HepG2 (cell line): Measurements from ENCODE around the gene PPM1M. TPM values are rescaled to one million over a fixed set of nuclear protein-coding genes. Genes with fewer than 3 reads are reported as not detected.
A peak's percentile ranks its signal among the peaks of the same experiment; 100 is the strongest.

Source experiments
- BRD4 ChIP-seq: sonication (generic); formaldehyde crosslinking; IDR thresholded peaks from 2 replicates; pipeline ENCODE4 v1.4.0; 2020; ENCODE audit warnings: missing genetic modification reagents
- GRHL1 ChIP-seq: sonication (generic); formaldehyde crosslinking; conservative IDR thresholded peaks from 2 replicates; pipeline ENCODE4 v1.8.0; 2022; ENCODE audit warnings: missing genetic modification reagents
- IRX3 ChIP-seq: sonication (generic); formaldehyde crosslinking; IDR thresholded peaks from 2 replicates; pipeline ENCODE4 v1.8.1; 2023; ENCODE audit warnings: mild to moderate bottlenecking, low read depth, missing genetic modification reagents, borderline replicate concordance
- MED8 ChIP-seq: sonication (generic); formaldehyde crosslinking; IDR thresholded peaks from 2 replicates; pipeline ENCODE4 v1.8.1; 2023; ENCODE audit warnings: mild to moderate bottlenecking, missing genetic modification reagents; ENCODE audit not compliant: insufficient replicate concordance
- NBN ChIP-seq: fragments of 450-650 bp; conservative IDR thresholded peaks from 2 replicates; pipeline ENCODE4 v1.6.1; 2017
- ZBTB4 ChIP-seq: sonication (generic); formaldehyde crosslinking; IDR thresholded peaks from 2 replicates; pipeline ENCODE4 v1.4.0; 2020; ENCODE audit warnings: missing genetic modification reagents, mild to moderate bottlenecking, borderline replicate concordance
- ZBTB40 ChIP-seq, 2 experiments: fragments of 450-650 bp in 1 of 2; sonication (generic) in 1 of 2; formaldehyde crosslinking in 1 of 2; IDR thresholded peaks; 2 replicates each; pipeline versions ENCODE4 v1.6.1 to v1.8.0; 2016 to 2022; ENCODE audit warnings: antibody characterized with exemption in 1 of 2, mild to moderate bottlenecking in 1 of 2, missing genetic modification reagents in 1 of 2
- ZFP41 ChIP-seq: sonication (generic); formaldehyde crosslinking; IDR thresholded peaks from 2 replicates; pipeline ENCODE4 v1.4.0; 2020; ENCODE audit warnings: mild to moderate bottlenecking, missing genetic modification reagents, borderline replicate concordance
- ZKSCAN5 ChIP-seq: sonication (generic); formaldehyde crosslinking; IDR thresholded peaks from 2 replicates; pipeline ENCODE4 v1.5.1; 2020; ENCODE audit warnings: mild to moderate bottlenecking, missing genetic modification reagents
- ZNF251 ChIP-seq: sonication (generic); formaldehyde crosslinking; IDR thresholded peaks from 2 replicates; pipeline ENCODE4 v1.9.0; 2021; ENCODE audit warnings: mild to moderate bottlenecking, missing genetic modification reagents
- ZNF362 ChIP-seq: sonication (generic); formaldehyde crosslinking; IDR thresholded peaks from 2 replicates; pipeline ENCODE4 v1.4.0; 2020; ENCODE audit warnings: missing genetic modification reagents, mild to moderate bottlenecking, borderline replicate concordance
- polyA plus RNA-seq, 8 experiments: library from polyadenylated mRNA; depleted of rRNA in 3 of 8; stranded (reverse) in 7 of 8; unstranded in 1 of 8; fragments of >200 nt; fragmentation: Illumina TruSeq in 4 of 8; extraction: Trizol in 4 of 8; gene quantifications; 2 replicates each; pipeline versions ENCODE4 v1.2.1 to v1.2.3, GENCODE V29; 2011 to 2016; ENCODE audit warnings: low read depth in 4 of 8, missing spikeins in 1 of 8, mixed read lengths in 1 of 8; ENCODE audit not compliant: insufficient read depth in 1 of 8
- total RNA-seq, 5 experiments: library from RNA; depleted of rRNA; stranded (reverse); fragments of >200 nt; fragmentation: Illumina TruSeq; extraction: Trizol; gene quantifications; 2 replicates each; pipeline ENCODE4 v1.2.3, GENCODE V29; 2016; ENCODE audit warnings: low read depth in 1 of 5

Gene PPM1M
- total and polyA plus RNA-seq, 2 of the 13 experiments (the other 11 are each of a cell fraction or from before 2014, with no cell fraction given) = 2.5 to 5.9 TPM

- no peak for TF ChIP-seq ZBTB4
- TF ChIP-seq ZFP41 (CRISPR knock-in tag) = no peak
- no peak for TF ChIP-seq MED8
- TF ChIP-seq ZKSCAN5 (CRISPR knock-in tag) = no peak
- no peak for TF ChIP-seq ZBTB40 (IDR thresholded peaks at IDR 0.05)
- TF ChIP-seq ZBTB40 (CRISPR knock-in tag; IDR thresholded peaks at IDR 0.05) = 0 out of 2 replicates have a peak, but pooled peaks have one; percentile 42
- no peak for TF ChIP-seq ZNF362 (CRISPR knock-in tag)
- no peak for TF ChIP-seq IRX3 (CRISPR knock-in tag)
- no peak for TF ChIP-seq NBN
- TF ChIP-seq ZNF251 (CRISPR knock-in tag) = no peak
- TF ChIP-seq GRHL1 (CRISPR knock-in tag) = no peak
- TF ChIP-seq BRD4 (CRISPR knock-in tag) = peak; percentile 47; the same call in 1 of the 2 replicates
Observed at GRCh38 chr3:52197842-52198625, 47.5 kb upstream of the PPM1M start, which contains the start of gene ALAS1 (continued).
